Testis (tissue), 2 donors: ENCODE measurements around the gene ANKH.

Experiments
- POLR2A ChIP-seq: fragments of 450-650 bp; IDR thresholded peaks from one replicate; pipeline ENCODE4 v1.6.1; 2017; ENCODE audit warnings: antibody characterized with exemption, mild to moderate bottlenecking, moderate library complexity
- TF ChIP-seq, protein P1 (sequence below), 3 experiments: fragments of 450-650 bp in 2 of 3; fragments of 200-600 bp in 1 of 3; sonication (generic) in 1 of 3; IDR thresholded peaks; one replicate each; pipeline ENCODE4 v1.5.1; 2016 to 2019; ENCODE audit warnings: antibody characterized with exemption in 3 of 3, mild to moderate bottlenecking in 2 of 3, moderate library complexity in 1 of 3

DNA sequence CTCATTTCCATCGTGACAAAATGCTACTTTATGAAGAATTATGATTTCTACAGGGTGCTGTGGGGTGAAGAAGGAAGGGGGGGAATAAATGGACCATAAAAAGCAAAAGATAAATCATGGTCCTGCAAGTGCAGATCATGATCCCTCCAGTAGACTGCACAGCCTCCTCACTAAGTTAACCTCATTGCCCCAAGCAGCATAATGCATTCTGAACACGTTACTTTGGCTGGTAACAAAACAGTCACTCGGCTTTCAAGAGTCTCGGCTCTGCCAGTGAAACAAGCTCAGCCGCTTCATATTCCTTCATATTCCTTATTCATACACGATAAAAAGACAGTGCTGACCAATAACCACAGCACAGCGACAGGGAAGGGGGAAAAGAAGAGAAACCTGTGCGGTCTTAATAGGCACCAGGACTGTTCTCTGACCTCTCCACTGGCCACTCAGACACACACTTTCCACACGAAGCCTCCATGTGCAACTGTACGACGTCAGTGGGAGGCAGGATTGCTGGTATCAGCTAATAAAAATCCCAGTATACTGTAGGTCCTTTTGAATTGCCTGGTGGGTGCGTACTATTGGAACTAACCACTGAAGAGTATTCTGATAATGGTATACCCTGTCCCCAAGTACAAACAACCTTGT lies 60.5 kb downstream of the ANKH start:
- TF ChIP-seq, protein P1, sequence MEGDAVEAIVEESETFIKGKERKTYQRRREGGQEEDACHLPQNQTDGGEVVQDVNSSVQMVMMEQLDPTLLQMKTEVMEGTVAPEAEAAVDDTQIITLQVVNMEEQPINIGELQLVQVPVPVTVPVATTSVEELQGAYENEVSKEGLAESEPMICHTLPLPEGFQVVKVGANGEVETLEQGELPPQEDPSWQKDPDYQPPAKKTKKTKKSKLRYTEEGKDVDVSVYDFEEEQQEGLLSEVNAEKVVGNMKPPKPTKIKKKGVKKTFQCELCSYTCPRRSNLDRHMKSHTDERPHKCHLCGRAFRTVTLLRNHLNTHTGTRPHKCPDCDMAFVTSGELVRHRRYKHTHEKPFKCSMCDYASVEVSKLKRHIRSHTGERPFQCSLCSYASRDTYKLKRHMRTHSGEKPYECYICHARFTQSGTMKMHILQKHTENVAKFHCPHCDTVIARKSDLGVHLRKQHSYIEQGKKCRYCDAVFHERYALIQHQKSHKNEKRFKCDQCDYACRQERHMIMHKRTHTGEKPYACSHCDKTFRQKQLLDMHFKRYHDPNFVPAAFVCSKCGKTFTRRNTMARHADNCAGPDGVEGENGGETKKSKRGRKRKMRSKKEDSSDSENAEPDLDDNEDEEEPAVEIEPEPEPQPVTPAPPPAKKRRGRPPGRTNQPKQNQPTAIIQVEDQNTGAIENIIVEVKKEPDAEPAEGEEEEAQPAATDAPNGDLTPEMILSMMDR (IDR thresholded peaks at IDR 0.05), result no peak
- TF ChIP-seq POLR2A, result no peak
